Endodermal cell (in vitro differentiated cells): ENCODE results near the gene SPNS3. TPM values are rescaled to one million over a fixed set of nuclear protein-coding genes. Genes with fewer than 3 reads are reported as not detected.
A peak's percentile ranks its signal among the peaks of the same experiment; 100 is the strongest.

Experiments
- DNase-seq: peaks from one replicate; pipeline ENCODE4 v3.0.0-alpha.2; 2017
- H3K27ac ChIP-seq: 2 replicates; pipeline ENCODE4 v1.5.1; 2013; ENCODE audit warnings: mild to moderate bottlenecking, low read depth, low read length, moderate library complexity
- H3K27me3 ChIP-seq: 2 replicates; pipeline ENCODE4 v1.6.1; 2013; ENCODE audit warnings: mild to moderate bottlenecking, low read length, moderate library complexity; ENCODE audit not compliant: insufficient read depth, control insufficient read depth, poor library complexity, severe bottlenecking
- H3K36me3 ChIP-seq: 2 replicates; pipeline ENCODE4 v1.7.0; 2013; ENCODE audit warnings: mild to moderate bottlenecking, low read length, moderate library complexity; ENCODE audit not compliant: control insufficient read depth, insufficient read depth
- H3K4me1 ChIP-seq: one replicate; pipeline ENCODE4 v1.7.0; 2013; ENCODE audit warnings: low read length; ENCODE audit not compliant: control insufficient read depth, insufficient read depth
- H3K4me3 ChIP-seq: 2 replicates; pipeline ENCODE4 v1.5.1; 2013; ENCODE audit warnings: mild to moderate bottlenecking, low read length, moderate library complexity
- H3K9ac ChIP-seq: 2 replicates; pipeline ENCODE4 v1.6.1; 2013; ENCODE audit warnings: mild to moderate bottlenecking, low read length, moderate library complexity; ENCODE audit not compliant: poor library complexity, severe bottlenecking; ENCODE audit errors: extremely low read depth
- H3K9me3 ChIP-seq: 2 replicates; pipeline ENCODE4 v1.6.1; 2013; ENCODE audit warnings: mild to moderate bottlenecking, low read length, moderate library complexity; ENCODE audit not compliant: control insufficient read depth
- H3K27ac Mint-ChIP-seq: 2 replicates; pipeline ENCODE4 v1.8.0; 2020; ENCODE audit warnings: mixed read lengths
- H3K27me3 Mint-ChIP-seq: 2 replicates; pipeline ENCODE4 v1.8.0; 2021; ENCODE audit warnings: mild to moderate bottlenecking, mixed read lengths; ENCODE audit not compliant: insufficient read depth
- H3K36me3 Mint-ChIP-seq: 2 replicates; pipeline ENCODE4 v1.8.0; 2020; ENCODE audit warnings: low read depth, mixed read lengths
- H3K4me1 Mint-ChIP-seq: 2 replicates; pipeline ENCODE4 v1.8.0; 2020; ENCODE audit warnings: mixed read lengths
- H3K4me3 Mint-ChIP-seq: 2 replicates; pipeline ENCODE4 v1.8.0; 2020; ENCODE audit warnings: mild to moderate bottlenecking, moderate library complexity, mixed read lengths
- H3K9me3 Mint-ChIP-seq: 2 replicates; pipeline ENCODE4 v1.8.0; 2020; ENCODE audit warnings: mild to moderate bottlenecking, mixed read lengths
- CTCF ChIP-seq: fragments of 200-600 bp; sonication (generic); conservative IDR thresholded peaks from 2 replicates; pipeline ENCODE4 v1.5.0; 2021; ENCODE audit warnings: antibody characterized with exemption, mild to moderate bottlenecking
- WGBS, 2 experiments: methylation state at CpG; one replicate each; pipeline versions ENCODE4 v1.1.5 to v1.1.7; 2013; ENCODE audit warnings: missing lambda C conversion rate in 2 of 2, mixed read lengths in 1 of 2; ENCODE audit not compliant: insufficient coverage in 1 of 2, insufficient read length in 1 of 2; 5-methylcytosine and 5-hydroxymethylcytosine counted together
- total RNA-seq, 2 donors: library from RNA; stranded (reverse); fragmentation: NEBNext Ultra II Directional in 1 of 2; extraction: Animal tissue kit (Norgen Biotek cat#: 25700) in 1 of 2; gene quantifications; 2 replicates in 1 of 2; 3 replicates in 1 of 2; pipeline ENCODE4 v1.2.1, GENCODE V29; 2021

SPNS3 gene
- total RNA-seq, 2 donors from 2014 or later: not detected

GRCh38 chr17:4412933-4413831, 20.6 kb upstream of the SPNS3 start:
- no peaks in the 10 kb centered on the region for H3K27me3 Mint-ChIP-seq
- Histone ChIP-seq H3K4me3 (no peak overlapping the region), H3K9ac (no peak overlapping the region), H3K27me3 (no peaks in the 10 kb centered on the region), H3K27ac (no peak overlapping the region), H3K9me3 (no peaks in the 10 kb centered on the region), H3K36me3 (no peaks in the 10 kb centered on the region), H3K4me1 (no peaks in the 10 kb centered on the region)
- H3K36me3 Mint-ChIP-seq: no peaks in the 10 kb centered on the region
- DNase-seq: peak; percentile 100
- H3K9me3 Mint-ChIP-seq: no peaks in the 10 kb centered on the region
- no peak overlapping the region for H3K4me3 Mint-ChIP-seq
- 19 to 36% methylated on average over 17 to 22 of the region's 27 CpGs for WGBS, 2 experiments
- peak; percentile 93 for TF ChIP-seq CTCF
- H3K4me1 Mint-ChIP-seq: peaks cover 3% of the 10 kb centered on the region
- H3K27ac Mint-ChIP-seq: no peak overlapping the region

- Mint-ChIP-seq H3K9me3 (no peaks in the 10 kb centered on the region), H3K36me3 (no peaks in the 10 kb centered on the region), H3K4me1 (peaks cover 3% of the 10 kb centered on the region), H3K27me3 (peaks cover 4% of the 10 kb centered on the region), H3K4me3 (no peak overlapping the region), H3K27ac (no peak overlapping the region)
- no peak overlapping the region for H3K9ac ChIP-seq
- no peaks in the 10 kb centered on the region for H3K9me3 ChIP-seq
- H3K36me3 ChIP-seq: no peaks in the 10 kb centered on the region
- H3K4me3 ChIP-seq: no peak overlapping the region
- no peaks in the 10 kb centered on the region for H3K4me1 ChIP-seq
- no peak for DNase-seq
- H3K27me3 ChIP-seq: no peaks in the 10 kb centered on the region
- no peak overlapping the region for H3K27ac ChIP-seq
- no peak for TF ChIP-seq CTCF
- WGBS, 2 experiments: 91% methylated on average over 2 of the region's 2 CpGs; no CpG with 5 or more reads in 1 of the 2 experiments
Observed at GRCh38 chr17:4417129-4417667, 16.5 kb upstream of the SPNS3 start.

GRCh38 chr17:4420692-4421131, 13.0 kb upstream of the SPNS3 start:
- H3K9me3 ChIP-seq: no peaks in the 10 kb centered on the region
- Mint-ChIP-seq H3K4me3 (no peak overlapping the region), H3K9me3 (no peaks in the 10 kb centered on the region), H3K27me3 (peaks cover 4% of the 10 kb centered on the region), H3K4me1 (no peaks in the 10 kb centered on the region), H3K36me3 (no peaks in the 10 kb centered on the region), H3K27ac (no peak overlapping the region)
- H3K27me3 ChIP-seq: no peaks in the 10 kb centered on the region
- no peak overlapping the region for H3K4me3 ChIP-seq
- H3K9ac ChIP-seq: no peak overlapping the region
- H3K4me1 ChIP-seq: no peaks in the 10 kb centered on the region
- peak; percentile 92 for TF ChIP-seq CTCF
- H3K27ac ChIP-seq: no peak overlapping the region
- H3K36me3 ChIP-seq: no peaks in the 10 kb centered on the region
- whole genome bisulfite sequencing, 2 experiments: 17 to 20% methylated on average over 7 of the region's 7 CpGs
- DNase-seq: peak; percentile 90
